Mesothelial cell of epicardium (in vitro differentiated cells): ENCODE data around the gene CDC20B. TPM values are rescaled to one million over a fixed set of nuclear protein-coding genes. Genes with fewer than 3 reads are reported as not detected.

Experiments
- DNase-seq, 2 experiments: peaks; one replicate each; pipeline ENCODE4 v3.0.0; 2021; ENCODE audit warnings: low spot score in 2 of 2; ENCODE audit not compliant: unreplicated experiment in 2 of 2
- H3K27ac Mint-ChIP-seq: 2 replicates; pipeline ENCODE4 v1.8.0; 2021; ENCODE audit warnings: mixed read lengths
- H3K27me3 Mint-ChIP-seq: 2 replicates; pipeline ENCODE4 v1.8.0; 2021; ENCODE audit warnings: low read depth, mixed read lengths
- H3K36me3 Mint-ChIP-seq: 2 replicates; pipeline ENCODE4 v1.8.0; 2021; ENCODE audit warnings: mixed read lengths
- H3K4me1 Mint-ChIP-seq: 2 replicates; pipeline ENCODE4 v1.8.0; 2021; ENCODE audit warnings: mixed read lengths
- H3K4me3 Mint-ChIP-seq: 2 replicates; pipeline ENCODE4 v1.8.0; 2021; ENCODE audit warnings: mild to moderate bottlenecking, moderate library complexity, mixed read lengths
- H3K9me3 Mint-ChIP-seq: 2 replicates; pipeline ENCODE4 v1.8.0; 2021; ENCODE audit warnings: mixed read lengths
- total RNA-seq: library from RNA; stranded (reverse); gene quantifications from 3 replicates; pipeline ENCODE4 v1.2.1, GENCODE V29; 2021
- TF ChIP-seq, protein P1 (sequence below): fragments of 200-600 bp; sonication (generic); IDR thresholded peaks from one replicate; pipeline ENCODE4 v1.5.0; 2021; ENCODE audit warnings: antibody characterized with exemption; ENCODE audit not compliant: unreplicated experiment

The CDC20B gene
- total RNA-seq, 1 donor from 2014 or later = 0.09 TPM

- H3K27ac Mint-ChIP-seq = no peak overlapping the region
- peaks cover 11% of the 10 kb centered on the region for H3K27me3 Mint-ChIP-seq
- H3K4me1 Mint-ChIP-seq = no peaks in the 10 kb centered on the region
- no peak for DNase-seq
- TF ChIP-seq, protein P1, sequence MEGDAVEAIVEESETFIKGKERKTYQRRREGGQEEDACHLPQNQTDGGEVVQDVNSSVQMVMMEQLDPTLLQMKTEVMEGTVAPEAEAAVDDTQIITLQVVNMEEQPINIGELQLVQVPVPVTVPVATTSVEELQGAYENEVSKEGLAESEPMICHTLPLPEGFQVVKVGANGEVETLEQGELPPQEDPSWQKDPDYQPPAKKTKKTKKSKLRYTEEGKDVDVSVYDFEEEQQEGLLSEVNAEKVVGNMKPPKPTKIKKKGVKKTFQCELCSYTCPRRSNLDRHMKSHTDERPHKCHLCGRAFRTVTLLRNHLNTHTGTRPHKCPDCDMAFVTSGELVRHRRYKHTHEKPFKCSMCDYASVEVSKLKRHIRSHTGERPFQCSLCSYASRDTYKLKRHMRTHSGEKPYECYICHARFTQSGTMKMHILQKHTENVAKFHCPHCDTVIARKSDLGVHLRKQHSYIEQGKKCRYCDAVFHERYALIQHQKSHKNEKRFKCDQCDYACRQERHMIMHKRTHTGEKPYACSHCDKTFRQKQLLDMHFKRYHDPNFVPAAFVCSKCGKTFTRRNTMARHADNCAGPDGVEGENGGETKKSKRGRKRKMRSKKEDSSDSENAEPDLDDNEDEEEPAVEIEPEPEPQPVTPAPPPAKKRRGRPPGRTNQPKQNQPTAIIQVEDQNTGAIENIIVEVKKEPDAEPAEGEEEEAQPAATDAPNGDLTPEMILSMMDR = no peak
- no peaks in the 10 kb centered on the region for H3K36me3 Mint-ChIP-seq
- no peak overlapping the region for H3K4me3 Mint-ChIP-seq
- no peaks in the 10 kb centered on the region for H3K9me3 Mint-ChIP-seq
Measured at GRCh38 chr5:55071413-55071812, 101.6 kb downstream of the CDC20B start.

GRCh38 chr5:55070968-55071367 lies 102.0 kb downstream of the CDC20B start:
- H3K9me3 Mint-ChIP-seq = no peaks in the 10 kb centered on the region
- H3K36me3 Mint-ChIP-seq = no peaks in the 10 kb centered on the region
- no peak for DNase-seq
- peaks cover 12% of the 10 kb centered on the region for H3K27me3 Mint-ChIP-seq
- H3K27ac Mint-ChIP-seq = no peak overlapping the region
- no peaks in the 10 kb centered on the region for H3K4me1 Mint-ChIP-seq
- no peak overlapping the region for H3K4me3 Mint-ChIP-seq
- TF ChIP-seq, protein P1 = no peak

GRCh38 chr5:55066277-55066676 lies 106.7 kb downstream of the CDC20B start:
- H3K36me3 Mint-ChIP-seq = no peaks in the 10 kb centered on the region
- no peak overlapping the region for H3K27ac Mint-ChIP-seq
- H3K9me3 Mint-ChIP-seq = no peaks in the 10 kb centered on the region
- no peak for DNase-seq
- peaks cover 17% of the 10 kb centered on the region for H3K27me3 Mint-ChIP-seq
- H3K4me3 Mint-ChIP-seq = no peak overlapping the region
- TF ChIP-seq, protein P1 = no peak
- H3K4me1 Mint-ChIP-seq = no peaks in the 10 kb centered on the region

- peaks cover 6% of the 10 kb centered on the region for H3K9me3 Mint-ChIP-seq
- H3K36me3 Mint-ChIP-seq = no peaks in the 10 kb centered on the region
- no peak for DNase-seq
- H3K27me3 Mint-ChIP-seq = peaks cover 18% of the 10 kb centered on the region
- TF ChIP-seq, protein P1 = no peak
- H3K4me3 Mint-ChIP-seq = no peak overlapping the region
- no peak overlapping the region for H3K27ac Mint-ChIP-seq
- H3K4me1 Mint-ChIP-seq = no peaks in the 10 kb centered on the region
Measured at GRCh38 chr5:55064523-55064922, 108.5 kb downstream of the CDC20B start.

DNA sequence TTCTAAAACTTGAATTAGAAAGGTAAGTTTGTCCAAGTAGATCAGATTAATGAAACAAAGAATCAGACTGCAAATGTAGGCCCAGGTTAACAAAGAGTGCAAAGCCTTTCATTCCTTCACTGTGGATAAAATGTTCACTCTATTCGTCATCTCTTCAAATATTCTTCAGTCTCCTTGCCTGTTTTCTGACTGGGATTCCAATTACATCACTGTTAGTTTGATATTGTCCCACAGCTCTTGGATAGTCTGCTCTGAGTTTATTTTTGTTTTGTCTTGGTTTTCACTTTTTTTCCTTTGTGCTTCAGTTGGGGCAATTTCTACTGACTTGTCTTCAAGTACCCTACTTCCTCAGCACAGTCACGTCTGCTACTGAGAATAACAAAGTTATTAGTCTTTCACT lies 109.1 kb downstream of the CDC20B start:
- H3K4me3 Mint-ChIP-seq = no peak overlapping the region
- no peak for DNase-seq
- H3K36me3 Mint-ChIP-seq = no peaks in the 10 kb centered on the region
- H3K9me3 Mint-ChIP-seq = peaks cover 6% of the 10 kb centered on the region
- H3K27ac Mint-ChIP-seq = no peak overlapping the region
- peaks cover 18% of the 10 kb centered on the region for H3K27me3 Mint-ChIP-seq
- H3K4me1 Mint-ChIP-seq = no peaks in the 10 kb centered on the region
- TF ChIP-seq, protein P1 = no peak
